Measurements from ENCODE around the gene SIPA1L2. TPM values are rescaled to one million over a fixed set of nuclear protein-coding genes. Genes with fewer than 3 reads are reported as not detected.

The SIPA1L2 gene
- polyA plus RNA-seq, 1 donor = 14.3 TPM

DNA sequence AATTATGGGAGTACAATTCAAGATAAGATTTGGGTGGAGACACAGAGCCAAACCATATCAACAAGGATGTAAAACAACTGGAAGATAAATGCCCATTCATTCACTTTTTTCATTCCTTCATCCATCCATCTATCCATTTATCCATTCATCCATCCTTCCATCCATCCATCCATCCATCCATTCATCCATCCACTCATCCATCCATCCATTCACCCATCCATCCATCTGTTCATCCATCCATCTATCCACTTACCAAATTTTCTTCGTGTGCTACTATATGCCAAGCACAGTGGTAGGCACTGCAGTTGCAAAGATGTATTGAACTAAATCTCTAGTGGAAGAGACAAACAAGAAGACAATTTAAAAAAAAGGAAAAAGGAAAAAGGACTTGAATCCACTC, 14.3 kb upstream of the SIPA1L2 start:
- Histone ChIP-seq H3K4me3 (ENCODE audit: low read length) (no peak overlapping the region), H3K4me1 (ENCODE audit: control insufficient read depth, insufficient read depth, low read length) (no peaks in the 10 kb centered on the region), H3K36me3 (ENCODE audit: control insufficient read depth, insufficient read depth, low read length) (no peaks in the 10 kb centered on the region), H3K27me3 (ENCODE audit: control insufficient read depth, insufficient read depth, low read length) (no peaks in the 10 kb centered on the region), H3K27ac (ENCODE audit: low read length) (no peak overlapping the region), H3K9me3 (ENCODE audit: control insufficient read depth, low read depth, low read length) (no peaks in the 10 kb centered on the region)
- no CpG with 5 or more reads among the region's 1 CpG for WGBS (ENCODE audit: insufficient coverage, low lambda C conversion rate)
- no peak for DNase-seq

GRCh38 chr1:232643251-232643650, 13.3 kb upstream of the SIPA1L2 start:
- Histone ChIP-seq H3K36me3 (ENCODE audit: control insufficient read depth, insufficient read depth, low read length) (no peaks in the 10 kb centered on the region), H3K27me3 (ENCODE audit: control insufficient read depth, insufficient read depth, low read length) (no peaks in the 10 kb centered on the region), H3K4me1 (ENCODE audit: control insufficient read depth, insufficient read depth, low read length) (no peaks in the 10 kb centered on the region), H3K9me3 (ENCODE audit: control insufficient read depth, low read depth, low read length) (no peaks in the 10 kb centered on the region), H3K27ac (ENCODE audit: low read length) (no peak overlapping the region), H3K4me3 (ENCODE audit: low read length) (no peak overlapping the region)
- no peak for DNase-seq

GRCh38 chr1:232641507-232641906, 11.6 kb upstream of the SIPA1L2 start:
- Histone ChIP-seq H3K27ac (ENCODE audit: low read length) (no peak overlapping the region), H3K4me3 (ENCODE audit: low read length) (no peak overlapping the region), H3K27me3 (ENCODE audit: control insufficient read depth, insufficient read depth, low read length) (no peaks in the 10 kb centered on the region), H3K36me3 (ENCODE audit: control insufficient read depth, insufficient read depth, low read length) (no peaks in the 10 kb centered on the region), H3K4me1 (ENCODE audit: control insufficient read depth, insufficient read depth, low read length) (no peaks in the 10 kb centered on the region), H3K9me3 (ENCODE audit: control insufficient read depth, low read depth, low read length) (no peaks in the 10 kb centered on the region)
- no peak for DNase-seq
- WGBS (ENCODE audit: insufficient coverage, low lambda C conversion rate) = 20% methylated on average over 2 of the region's 6 CpGs

- H3K27me3 ChIP-seq (ENCODE audit: control insufficient read depth, insufficient read depth, low read length) = no peaks in the 10 kb centered on the region
- H3K4me1 ChIP-seq (ENCODE audit: control insufficient read depth, insufficient read depth, low read length) = no peaks in the 10 kb centered on the region
- no peak overlapping the region for H3K4me3 ChIP-seq (ENCODE audit: low read length)
- no peak overlapping the region for H3K27ac ChIP-seq (ENCODE audit: low read length)
- no peaks in the 10 kb centered on the region for H3K36me3 ChIP-seq (ENCODE audit: control insufficient read depth, insufficient read depth, low read length)
- no CpG with 5 or more reads among the region's 2 CpGs for WGBS (ENCODE audit: insufficient coverage, low lambda C conversion rate)
- H3K9me3 ChIP-seq (ENCODE audit: control insufficient read depth, low read depth, low read length) = no peaks in the 10 kb centered on the region
- DNase-seq = no peak
Observed at GRCh38 chr1:232636799-232637198, 6.9 kb upstream of the SIPA1L2 start.

DNA sequence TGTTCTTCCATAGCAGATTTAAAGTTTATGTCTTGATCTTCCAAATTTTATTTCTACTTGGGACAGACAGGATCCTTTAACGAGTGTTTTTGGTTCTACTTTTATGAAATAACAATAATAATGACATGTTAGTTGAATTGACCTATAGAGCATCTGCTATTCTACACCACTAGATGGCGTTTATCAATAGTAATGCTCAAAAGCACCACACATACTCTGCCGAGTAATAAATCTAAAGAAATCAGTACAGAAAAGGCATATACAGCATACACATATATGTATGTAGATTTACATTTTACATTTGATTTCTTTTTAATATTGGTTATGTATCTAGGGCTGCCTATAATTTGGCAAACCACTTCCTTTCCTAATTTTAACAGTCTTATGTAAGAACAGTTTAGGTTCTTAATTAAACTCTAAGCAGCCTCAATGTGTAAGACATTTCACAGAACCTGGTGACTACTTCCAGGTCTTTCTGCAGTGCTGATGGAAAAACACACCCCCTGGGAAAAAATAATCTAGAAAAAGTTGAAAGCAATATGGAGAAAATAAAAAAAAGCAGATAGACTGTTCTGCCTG, 5.9 kb upstream of the SIPA1L2 start:
- H3K9me3 ChIP-seq (ENCODE audit: control insufficient read depth, low read depth, low read length) = no peaks in the 10 kb centered on the region
- H3K27me3 ChIP-seq (ENCODE audit: control insufficient read depth, insufficient read depth, low read length) = no peaks in the 10 kb centered on the region
- peak in 1 of 2 donors; percentile 44 for DNase-seq
- no peaks in the 10 kb centered on the region for H3K36me3 ChIP-seq (ENCODE audit: control insufficient read depth, insufficient read depth, low read length)
- no peak overlapping the region for H3K27ac ChIP-seq (ENCODE audit: low read length)
- peaks cover 2% of the 10 kb centered on the region for H3K4me1 ChIP-seq (ENCODE audit: control insufficient read depth, insufficient read depth, low read length)
- H3K4me3 ChIP-seq (ENCODE audit: low read length) = no peak overlapping the region
- no CpG with 5 or more reads among the region's 3 CpGs for WGBS (ENCODE audit: insufficient coverage, low lambda C conversion rate)

DNA sequence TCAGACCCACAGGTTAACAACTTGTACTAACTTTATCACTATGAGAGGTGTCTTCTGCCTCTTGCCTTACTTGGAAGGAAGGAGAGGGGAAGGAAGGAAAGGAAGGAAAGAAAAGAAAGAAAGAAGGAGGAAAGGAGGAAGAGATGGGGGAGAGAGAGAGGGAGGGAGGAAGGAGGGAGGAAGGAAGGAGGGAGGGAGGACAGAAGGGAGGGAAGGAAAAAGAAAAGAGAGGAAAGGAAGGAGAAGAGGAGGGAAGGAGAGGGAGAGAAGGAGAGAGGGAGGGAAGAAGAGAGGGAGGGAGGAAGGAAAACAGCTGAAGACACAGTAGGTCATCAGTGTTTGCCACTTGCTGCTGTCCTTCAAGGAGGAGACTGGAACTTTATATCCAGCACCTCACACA, 5.3 kb upstream of the SIPA1L2 start:
- DNase-seq = no peak
- Histone ChIP-seq H3K27me3 (ENCODE audit: control insufficient read depth, insufficient read depth, low read length) (no peaks in the 10 kb centered on the region), H3K36me3 (ENCODE audit: control insufficient read depth, insufficient read depth, low read length) (no peaks in the 10 kb centered on the region), H3K27ac (ENCODE audit: low read length) (no peak overlapping the region), H3K4me3 (ENCODE audit: low read length) (no peak overlapping the region), H3K4me1 (ENCODE audit: control insufficient read depth, insufficient read depth, low read length) (peaks cover 4% of the 10 kb centered on the region), H3K9me3 (ENCODE audit: control insufficient read depth, low read depth, low read length) (no peaks in the 10 kb centered on the region)

DNA sequence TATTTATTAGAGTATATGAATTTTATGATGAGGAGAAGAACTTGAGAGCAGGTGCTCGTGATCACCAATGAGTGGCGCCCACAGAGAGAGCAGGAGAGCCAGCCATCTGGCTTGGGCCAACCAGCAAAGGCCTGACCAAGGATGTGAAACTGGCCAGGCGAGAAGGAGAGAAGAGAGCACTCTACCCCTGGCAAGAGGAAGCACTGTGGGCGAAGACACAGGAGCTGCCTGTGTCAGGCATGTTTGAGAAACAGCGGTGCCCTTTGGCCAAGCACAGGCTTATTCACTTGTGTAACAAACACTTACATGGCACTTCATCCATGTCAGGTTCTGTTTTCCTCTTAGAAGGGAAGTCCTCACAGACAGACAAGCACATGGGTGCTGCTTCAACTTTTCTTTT, 4.2 kb upstream of the SIPA1L2 start:
- no CpG with 5 or more reads among the region's 5 CpGs for WGBS (ENCODE audit: insufficient coverage, low lambda C conversion rate)

GRCh38 chr1:232630894-232631195, 912 bp upstream of the SIPA1L2 start:
- no peak for DNase-seq
- Histone ChIP-seq H3K4me3 (ENCODE audit: low read length) (peak overlapping the region; percentile 72), H3K4me1 (ENCODE audit: control insufficient read depth, insufficient read depth, low read length) (peaks cover 7% of the 10 kb centered on the region), H3K27ac (ENCODE audit: low read length) (peak overlapping the region; percentile 78), H3K36me3 (ENCODE audit: control insufficient read depth, insufficient read depth, low read length) (no peaks in the 10 kb centered on the region), H3K27me3 (ENCODE audit: control insufficient read depth, insufficient read depth, low read length) (no peaks in the 10 kb centered on the region), H3K9me3 (ENCODE audit: control insufficient read depth, low read depth, low read length) (no peaks in the 10 kb centered on the region)
- WGBS (ENCODE audit: insufficient coverage, low lambda C conversion rate) = no CpG with 5 or more reads among the region's 8 CpGs

More for the DNA sequence above, 4.2 kb upstream of the SIPA1L2 start:
- Histone ChIP-seq H3K4me1 (ENCODE audit: control insufficient read depth, insufficient read depth, low read length) (peaks cover 4% of the 10 kb centered on the region), H3K27me3 (ENCODE audit: control insufficient read depth, insufficient read depth, low read length) (no peaks in the 10 kb centered on the region), H3K9me3 (ENCODE audit: control insufficient read depth, low read depth, low read length) (no peaks in the 10 kb centered on the region), H3K4me3 (ENCODE audit: low read length) (no peak overlapping the region), H3K27ac (ENCODE audit: low read length) (no peak overlapping the region), H3K36me3 (ENCODE audit: control insufficient read depth, insufficient read depth, low read length) (no peaks in the 10 kb centered on the region)
- no peak for DNase-seq

DNA sequence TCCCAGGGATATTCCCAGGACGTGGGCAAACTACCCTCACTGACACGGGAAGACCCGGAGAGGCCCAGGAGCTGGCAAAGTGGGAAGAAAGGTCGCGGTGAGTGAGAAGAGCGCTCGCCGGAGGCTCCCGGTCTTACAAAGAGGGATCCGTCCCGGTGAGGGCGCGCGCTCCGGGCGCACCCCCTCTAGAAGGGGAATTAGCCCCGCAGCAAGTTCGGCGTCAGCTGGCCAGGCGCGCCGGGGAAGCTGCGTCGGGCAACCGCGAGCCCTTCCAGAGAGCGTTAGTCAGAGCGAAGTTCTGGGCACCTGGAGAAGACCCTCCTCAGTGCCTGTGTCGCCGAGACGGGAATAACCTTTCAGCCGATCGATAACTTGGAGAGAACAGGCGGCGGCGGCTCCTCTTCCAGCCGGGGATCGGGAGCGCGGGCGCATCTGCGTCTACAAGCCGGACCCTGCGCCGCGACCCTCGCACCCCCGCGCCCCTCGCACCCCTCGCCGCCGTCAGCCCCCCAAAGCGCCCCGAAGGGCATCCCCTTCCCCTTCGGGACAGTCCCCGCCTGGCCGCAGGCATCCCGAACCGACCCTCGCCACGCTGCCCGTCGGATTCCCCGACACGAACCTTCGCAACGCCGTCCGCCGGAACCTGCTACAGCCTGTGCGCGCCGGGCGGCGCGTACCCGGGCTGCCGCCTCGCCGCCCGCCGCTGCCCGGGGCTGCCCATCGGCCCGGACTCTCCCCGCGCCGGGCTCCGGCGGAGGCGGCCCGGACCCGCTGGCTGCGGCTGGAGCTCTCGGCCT, 485 bp downstream of the SIPA1L2 start:
- no peaks in the 10 kb centered on the region for H3K27me3 ChIP-seq (ENCODE audit: control insufficient read depth, insufficient read depth, low read length)
- no peaks in the 10 kb centered on the region for H3K9me3 ChIP-seq (ENCODE audit: control insufficient read depth, low read depth, low read length)
- H3K4me3 ChIP-seq (ENCODE audit: low read length) = peak overlapping the region; percentile 75
- peak overlapping the region; percentile 0 for H3K27ac ChIP-seq (ENCODE audit: low read length)
- WGBS (ENCODE audit: insufficient coverage, low lambda C conversion rate) = no CpG with 5 or more reads among the region's 96 CpGs
- H3K36me3 ChIP-seq (ENCODE audit: control insufficient read depth, insufficient read depth, low read length) = no peaks in the 10 kb centered on the region
- H3K4me1 ChIP-seq (ENCODE audit: control insufficient read depth, insufficient read depth, low read length) = peaks cover 7% of the 10 kb centered on the region
- peak; percentile 12 to 66 for DNase-seq

DNA sequence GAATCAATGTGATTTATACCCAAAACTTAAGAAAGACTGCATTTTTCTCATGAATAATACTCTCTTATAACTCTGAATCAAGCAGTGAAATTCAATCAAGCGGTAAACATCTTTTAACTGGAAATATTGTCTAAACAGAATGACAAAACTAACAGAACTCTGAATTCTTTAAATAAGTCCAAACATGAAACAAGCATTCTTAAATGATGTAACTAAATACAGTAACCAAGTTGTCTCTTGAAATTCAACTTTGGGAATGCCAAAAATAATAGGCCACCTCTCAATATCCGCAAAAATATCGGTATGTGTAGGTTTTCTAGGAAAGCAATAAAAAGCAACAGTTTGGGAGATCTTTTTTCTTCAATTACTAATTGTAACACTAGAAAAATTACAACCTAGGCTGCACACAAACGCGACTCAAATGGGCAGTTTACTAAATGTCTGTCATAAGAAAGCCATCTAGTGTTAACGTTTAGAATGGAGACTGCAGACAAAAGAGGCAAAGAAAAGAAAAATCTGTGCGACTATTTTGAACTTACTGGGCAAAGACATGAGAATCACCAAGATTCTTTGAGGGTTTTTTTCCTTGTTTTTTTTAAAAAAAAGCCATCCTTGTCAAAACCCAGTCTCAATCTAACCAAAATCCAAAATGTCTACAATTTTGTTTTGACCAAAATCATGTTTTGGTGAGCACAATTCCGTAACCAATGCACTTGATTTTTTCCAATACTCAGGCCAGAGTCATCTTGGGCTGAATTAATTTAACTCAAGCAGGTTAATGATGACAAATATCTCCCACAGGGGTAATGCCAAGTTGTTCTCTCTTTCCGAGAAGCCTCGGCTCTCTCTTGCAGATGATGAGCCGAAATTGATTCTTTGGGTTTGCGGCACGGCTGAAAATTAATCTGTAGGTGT, 1.3 kb downstream of the SIPA1L2 start:
- Histone ChIP-seq H3K9me3 (ENCODE audit: control insufficient read depth, low read depth, low read length) (no peaks in the 10 kb centered on the region), H3K27ac (ENCODE audit: low read length) (peak overlapping the region; percentile 0), H3K4me3 (ENCODE audit: low read length) (peak overlapping the region; percentile 75), H3K4me1 (ENCODE audit: control insufficient read depth, insufficient read depth, low read length) (peaks cover 7% of the 10 kb centered on the region), H3K36me3 (ENCODE audit: control insufficient read depth, insufficient read depth, low read length) (no peaks in the 10 kb centered on the region), H3K27me3 (ENCODE audit: control insufficient read depth, insufficient read depth, low read length) (no peaks in the 10 kb centered on the region)
- DNase-seq = peak in 1 of 2 donors; percentile 43
- 16% methylated on average over 5 of the region's 13 CpGs for WGBS (ENCODE audit: insufficient coverage, low lambda C conversion rate)
